ENCODE results near the gene ZC3H12C. TPM values are rescaled to one million over a fixed set of nuclear protein-coding genes. Genes with fewer than 3 reads are reported as not detected.

The ZC3H12C gene
- total and polyA plus RNA-seq, 3 experiments from 2014 or later: 1.5 to 1.9 TPM; not detected in 1

- Histone ChIP-seq H3K4me1 (ENCODE audit: insufficient read depth, low read length) (no peaks in the 10 kb centered on the region), H3K9me3 (ENCODE audit: low read length) (no peaks in the 10 kb centered on the region), H3K27ac (ENCODE audit: low read depth, low read length) (no peak overlapping the region), H3K4me3 (ENCODE audit: low read length) (no peak overlapping the region), H3K27me3 (ENCODE audit: insufficient read depth, low read length, poor library complexity, severe bottlenecking) (no peaks in the 10 kb centered on the region), H3K36me3 (ENCODE audit: insufficient read depth, low read length) (no peaks in the 10 kb centered on the region)
- CTCF ChIA-PET: no interaction called here
- Mint-ChIP-seq H3K36me3 (no peaks in the 10 kb centered on the region), H3K27me3 (peaks cover 7 to 11% of the 10 kb centered on the region in 2 donors), H3K27ac (no peak overlapping the region), H3K4me3 (no peak overlapping the region), H3K9me3 (no peaks in the 10 kb centered on the region), H3K4me1 (no peaks in the 10 kb centered on the region)
- DNase-seq: no peak
- POLR2A ChIA-PET: no interaction called here
Observed at GRCh38 chr11:110156503-110156902, 63.3 kb downstream of the ZC3H12C start.

DNA sequence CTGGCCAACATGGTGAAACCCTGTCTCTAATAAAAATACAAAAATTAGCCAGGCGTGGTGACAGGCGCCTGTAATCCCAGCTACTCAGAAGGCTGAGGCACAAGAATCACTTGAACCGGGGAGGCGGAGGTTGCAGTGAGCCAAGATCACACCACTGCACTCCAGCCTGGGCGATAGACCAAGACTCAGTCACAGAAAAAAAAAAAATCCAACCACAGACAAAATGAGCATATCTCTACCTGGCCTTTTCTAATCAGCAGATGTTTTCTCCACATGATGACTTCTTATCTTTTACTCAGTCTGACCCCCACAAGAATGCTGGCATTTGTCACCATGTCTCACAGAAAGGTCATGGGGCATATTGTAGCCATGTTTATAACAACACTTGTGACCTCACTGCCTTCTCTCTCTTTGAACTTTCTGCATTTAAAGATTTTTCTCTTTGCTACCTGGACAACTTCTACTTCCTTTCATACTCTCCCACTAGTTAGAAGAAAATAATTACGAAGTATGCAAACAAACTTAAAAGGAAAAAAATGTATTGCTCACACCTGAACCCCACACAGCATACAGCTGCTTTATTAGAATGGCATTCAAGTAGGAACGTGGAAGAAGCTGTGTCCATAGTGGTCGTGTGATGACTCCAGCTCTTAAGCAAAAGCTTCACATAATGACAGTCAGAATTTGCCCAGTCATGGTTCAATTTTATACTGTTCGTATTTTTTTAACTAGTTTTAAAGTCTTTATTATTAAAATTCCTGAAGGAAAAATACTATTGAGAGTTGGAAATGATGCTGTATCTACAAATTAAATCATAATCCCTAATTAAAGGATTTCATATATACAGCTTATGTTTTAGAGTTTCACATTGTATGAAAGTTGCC lies 65.4 kb downstream of the ZC3H12C start:
- POLR2A ChIA-PET: no interaction called here
- H3K36me3 Mint-ChIP-seq: no peaks in the 10 kb centered on the region
- no peaks in the 10 kb centered on the region for H3K27me3 ChIP-seq (ENCODE audit: insufficient read depth, low read length, poor library complexity, severe bottlenecking)
- no peak overlapping the region for H3K4me3 ChIP-seq (ENCODE audit: low read length)
- DNase-seq: no peak
- H3K36me3 ChIP-seq (ENCODE audit: insufficient read depth, low read length): no peaks in the 10 kb centered on the region
- no peak overlapping the region for H3K27ac Mint-ChIP-seq
- H3K4me3 Mint-ChIP-seq: no peak overlapping the region
- H3K27ac ChIP-seq (ENCODE audit: low read depth, low read length): no peak overlapping the region
- H3K9me3 ChIP-seq (ENCODE audit: low read length): no peaks in the 10 kb centered on the region
- no peaks in the 10 kb centered on the region for H3K9me3 Mint-ChIP-seq
- H3K27me3 Mint-ChIP-seq: peaks cover 6 to 9% of the 10 kb centered on the region in 2 donors
- H3K4me1 ChIP-seq (ENCODE audit: insufficient read depth, low read length): no peaks in the 10 kb centered on the region
- H3K4me1 Mint-ChIP-seq: no peaks in the 10 kb centered on the region
- CTCF ChIA-PET: interaction anchor here (0.5 to 1.2 kb wide), 2 partner anchors 13 to 85 kb away, joined by 3 read pairs; no protein-coding TSS in a partner anchor

- no peak overlapping the region for H3K4me3 Mint-ChIP-seq
- CTCF ChIA-PET: no interaction called here
- H3K27me3 ChIP-seq (ENCODE audit: insufficient read depth, low read length, poor library complexity, severe bottlenecking): no peaks in the 10 kb centered on the region
- H3K27me3 Mint-ChIP-seq: peaks cover 5 to 6% of the 10 kb centered on the region in 2 donors
- H3K36me3 Mint-ChIP-seq: no peaks in the 10 kb centered on the region
- H3K36me3 ChIP-seq (ENCODE audit: insufficient read depth, low read length): no peaks in the 10 kb centered on the region
- H3K4me3 ChIP-seq (ENCODE audit: low read length): no peak overlapping the region
- no peaks in the 10 kb centered on the region for H3K4me1 Mint-ChIP-seq
- DNase-seq: no peak
- H3K27ac Mint-ChIP-seq: no peak overlapping the region
- H3K4me1 ChIP-seq (ENCODE audit: insufficient read depth, low read length): no peaks in the 10 kb centered on the region
- POLR2A ChIA-PET: no interaction called here
- no peak overlapping the region for H3K27ac ChIP-seq (ENCODE audit: low read depth, low read length)
- H3K9me3 ChIP-seq (ENCODE audit: low read length): no peaks in the 10 kb centered on the region
- no peaks in the 10 kb centered on the region for H3K9me3 Mint-ChIP-seq
Observed at GRCh38 chr11:110159476-110159875, 66.3 kb downstream of the ZC3H12C start.

DNA sequence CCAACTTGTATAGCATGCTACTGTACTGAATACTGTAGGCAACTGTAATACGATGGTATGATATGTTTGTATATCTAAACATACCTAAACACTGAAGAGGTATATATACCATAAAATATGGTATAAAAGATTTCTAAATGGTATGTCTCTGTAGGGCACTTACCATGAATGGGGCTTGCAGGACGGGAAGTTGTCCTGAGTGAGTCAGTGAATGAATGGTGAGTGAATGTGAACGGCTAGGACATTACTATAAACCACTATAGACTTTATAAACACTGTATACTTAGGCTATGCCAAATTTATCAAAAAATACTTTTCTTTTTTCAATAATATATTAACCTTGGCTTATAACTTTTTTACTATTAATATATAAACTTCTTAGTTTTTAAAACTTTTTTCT lies 66.8 kb downstream of the ZC3H12C start:
- no peak for DNase-seq
- H3K36me3 ChIP-seq (ENCODE audit: insufficient read depth, low read length): no peaks in the 10 kb centered on the region
- POLR2A ChIA-PET: no interaction called here
- Mint-ChIP-seq H3K9me3 (no peaks in the 10 kb centered on the region), H3K27me3 (peaks cover 5 to 6% of the 10 kb centered on the region in 2 donors), H3K4me1 (no peaks in the 10 kb centered on the region), H3K27ac (no peak overlapping the region), H3K4me3 (no peak overlapping the region), H3K36me3 (no peaks in the 10 kb centered on the region)
- no peak overlapping the region for H3K27ac ChIP-seq (ENCODE audit: low read depth, low read length)
- no peaks in the 10 kb centered on the region for H3K9me3 ChIP-seq (ENCODE audit: low read length)
- no peak overlapping the region for H3K4me3 ChIP-seq (ENCODE audit: low read length)
- H3K27me3 ChIP-seq (ENCODE audit: insufficient read depth, low read length, poor library complexity, severe bottlenecking): no peaks in the 10 kb centered on the region
- CTCF ChIA-PET: no interaction called here
- no peaks in the 10 kb centered on the region for H3K4me1 ChIP-seq (ENCODE audit: insufficient read depth, low read length)

DNA sequence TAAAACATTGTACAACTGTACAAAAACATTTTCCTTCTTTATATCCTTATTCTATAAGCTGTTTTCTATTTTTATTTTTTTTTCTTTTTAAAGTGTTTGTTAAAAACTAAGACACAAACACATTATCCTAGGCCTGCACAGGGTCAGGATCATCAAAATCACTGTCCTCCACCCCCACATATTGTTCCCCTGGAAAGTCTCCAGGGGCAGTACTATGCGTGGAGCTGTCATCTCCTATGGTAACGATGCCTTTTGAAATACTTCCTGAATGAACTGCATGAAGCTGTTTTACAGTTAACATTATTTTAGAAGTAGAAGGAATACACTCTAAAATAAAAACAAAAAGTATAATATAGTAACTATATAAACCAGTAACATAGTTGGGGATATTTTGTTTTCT lies 67.2 kb downstream of the ZC3H12C start:
- ChIA-PET POLR2A (no interaction called here), CTCF (no interaction called here)
- Mint-ChIP-seq H3K27ac (no peak overlapping the region), H3K4me3 (no peak overlapping the region), H3K27me3 (peaks cover 5 to 6% of the 10 kb centered on the region in 2 donors), H3K36me3 (no peaks in the 10 kb centered on the region), H3K4me1 (no peaks in the 10 kb centered on the region), H3K9me3 (no peaks in the 10 kb centered on the region)
- Histone ChIP-seq H3K27me3 (ENCODE audit: insufficient read depth, low read length, poor library complexity, severe bottlenecking) (no peaks in the 10 kb centered on the region), H3K36me3 (ENCODE audit: insufficient read depth, low read length) (no peaks in the 10 kb centered on the region), H3K4me1 (ENCODE audit: insufficient read depth, low read length) (no peaks in the 10 kb centered on the region), H3K4me3 (ENCODE audit: low read length) (no peak overlapping the region), H3K9me3 (ENCODE audit: low read length) (no peaks in the 10 kb centered on the region), H3K27ac (ENCODE audit: low read depth, low read length) (no peak overlapping the region)
- DNase-seq: no peak

- no peaks in the 10 kb centered on the region for H3K4me1 ChIP-seq (ENCODE audit: insufficient read depth, low read length)
- no peaks in the 10 kb centered on the region for H3K4me1 Mint-ChIP-seq
- H3K27me3 Mint-ChIP-seq: peaks cover 5 to 6% of the 10 kb centered on the region in 2 donors
- no peaks in the 10 kb centered on the region for H3K36me3 Mint-ChIP-seq
- DNase-seq: no peak
- no peak overlapping the region for H3K4me3 ChIP-seq (ENCODE audit: low read length)
- H3K4me3 Mint-ChIP-seq: no peak overlapping the region
- no peaks in the 10 kb centered on the region for H3K9me3 ChIP-seq (ENCODE audit: low read length)
- no peak overlapping the region for H3K27ac Mint-ChIP-seq
- no peak overlapping the region for H3K27ac ChIP-seq (ENCODE audit: low read depth, low read length)
- no peaks in the 10 kb centered on the region for H3K27me3 ChIP-seq (ENCODE audit: insufficient read depth, low read length, poor library complexity, severe bottlenecking)
- ChIA-PET CTCF (no interaction called here), POLR2A (no interaction called here)
- no peaks in the 10 kb centered on the region for H3K36me3 ChIP-seq (ENCODE audit: insufficient read depth, low read length)
- H3K9me3 Mint-ChIP-seq: no peaks in the 10 kb centered on the region
Observed at GRCh38 chr11:110161061-110161460, 67.9 kb downstream of the ZC3H12C start.

GRCh38 chr11:110162216-110162615 lies 69.0 kb downstream of the ZC3H12C start:
- no peak overlapping the region for H3K27ac ChIP-seq (ENCODE audit: low read depth, low read length)
- Mint-ChIP-seq H3K27me3 (peaks cover 5% of the 10 kb centered on the region in 2 donors), H3K4me3 (no peak overlapping the region), H3K27ac (no peak overlapping the region), H3K4me1 (no peaks in the 10 kb centered on the region), H3K9me3 (no peaks in the 10 kb centered on the region), H3K36me3 (no peaks in the 10 kb centered on the region)
- ChIA-PET CTCF (no interaction called here), POLR2A (no interaction called here)
- H3K4me3 ChIP-seq (ENCODE audit: low read length): no peak overlapping the region
- no peak for DNase-seq
- H3K9me3 ChIP-seq (ENCODE audit: low read length): no peaks in the 10 kb centered on the region
- no peaks in the 10 kb centered on the region for H3K36me3 ChIP-seq (ENCODE audit: insufficient read depth, low read length)
- H3K27me3 ChIP-seq (ENCODE audit: insufficient read depth, low read length, poor library complexity, severe bottlenecking): no peaks in the 10 kb centered on the region
- no peaks in the 10 kb centered on the region for H3K4me1 ChIP-seq (ENCODE audit: insufficient read depth, low read length)

DNA sequence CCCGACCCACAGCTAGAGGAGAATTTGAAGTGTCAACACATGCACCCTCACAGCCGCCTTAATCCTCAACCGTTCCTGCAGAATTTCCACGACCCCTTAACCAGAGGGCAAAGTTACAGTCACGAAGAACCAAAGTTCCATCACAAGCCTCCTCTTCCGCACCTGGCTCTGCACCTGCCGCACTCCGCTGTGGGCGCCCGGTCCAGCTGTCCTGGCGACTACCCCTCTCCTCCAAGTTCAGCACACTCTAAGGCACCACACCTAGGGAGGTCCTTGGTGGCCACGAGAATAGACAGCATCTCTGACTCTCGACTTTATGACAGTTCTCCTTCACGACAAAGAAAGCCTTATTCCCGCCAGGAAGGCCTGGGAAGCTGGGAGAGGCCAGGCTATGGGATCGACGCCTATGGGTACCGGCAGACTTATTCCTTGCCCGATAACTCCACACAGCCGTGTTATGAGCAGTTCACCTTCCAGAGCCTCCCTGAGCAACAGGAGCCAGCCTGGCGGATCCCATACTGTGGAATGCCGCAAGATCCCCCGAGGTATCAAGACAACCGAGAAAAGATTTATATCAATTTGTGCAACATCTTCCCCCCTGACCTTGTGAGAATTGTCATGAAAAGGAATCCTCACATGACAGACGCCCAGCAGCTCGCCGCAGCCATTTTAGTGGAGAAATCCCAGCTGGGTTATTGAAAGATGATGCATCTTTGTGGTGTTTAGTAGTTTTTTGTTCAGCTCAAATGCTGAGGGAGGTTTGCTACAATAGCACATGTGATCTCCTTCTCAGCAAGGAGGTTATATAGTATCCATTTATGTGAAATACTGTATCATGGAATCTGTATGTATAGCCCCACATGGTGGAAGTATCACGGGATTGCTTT lies 72.1 kb downstream of the ZC3H12C start:
- no peak for DNase-seq
- Mint-ChIP-seq H3K9me3 (no peaks in the 10 kb centered on the region), H3K27ac (peak overlapping the region in 1 of 8 donors; percentile 21), H3K4me1 (no peaks in the 10 kb centered on the region), H3K4me3 (no peak overlapping the region), H3K36me3 (no peaks in the 10 kb centered on the region), H3K27me3 (no peaks in the 10 kb centered on the region)
- H3K4me1 ChIP-seq (ENCODE audit: insufficient read depth, low read length): no peaks in the 10 kb centered on the region
- H3K4me3 ChIP-seq (ENCODE audit: low read length): no peak overlapping the region
- H3K36me3 ChIP-seq (ENCODE audit: insufficient read depth, low read length): no peaks in the 10 kb centered on the region
- H3K27ac ChIP-seq (ENCODE audit: low read depth, low read length): no peak overlapping the region
- no peaks in the 10 kb centered on the region for H3K9me3 ChIP-seq (ENCODE audit: low read length)
- ChIA-PET POLR2A (no interaction called here), CTCF (no interaction called here)
- no peaks in the 10 kb centered on the region for H3K27me3 ChIP-seq (ENCODE audit: insufficient read depth, low read length, poor library complexity, severe bottlenecking)

Measured in CD8-positive, alpha-beta memory T cell (primary cell).